ENCODE measurements around the gene ATP5PD.

Gene ATP5PD

GRCh38 chr17:75086496-75087181 lies 39.9 kb upstream of the ATP5PD start:
- Histone ChIP-seq H3K27ac (ENCODE audit: low read depth, low read length) (no peak overlapping the region), H3K27me3 (ENCODE audit: insufficient read depth, low read length, poor library complexity) (no peaks in the 10 kb centered on the region), H2AK5ac (ENCODE audit: low read length) (peak overlapping the region; percentile 94), H3K79me1 (ENCODE audit: low read length) (peaks cover 10% of the 10 kb centered on the region), H3K4me3 (ENCODE audit: low read length) (no peak overlapping the region), H2BK120ac (ENCODE audit: low read depth, low read length) (no peak overlapping the region), H2BK15ac (replicated peaks; ENCODE audit: low read depth) (no peak overlapping the region), H3K4me2 (ENCODE audit: low read length) (no peak overlapping the region), H4K8ac (ENCODE audit: low read depth, low read length) (no peak overlapping the region), H3K36me3 (ENCODE audit: control insufficient read depth, insufficient read depth, low read length) (no peaks in the 10 kb centered on the region), H3K4ac (ENCODE audit: low read depth, low read length) (no peak overlapping the region), H3K4me1 (ENCODE audit: control insufficient read depth, low read depth, low read length) (peaks cover 24% of the 10 kb centered on the region), H3K79me2 (ENCODE audit: control insufficient read depth, insufficient read depth, low read length) (peaks cover 12% of the 10 kb centered on the region), H3K23ac (ENCODE audit: low read length) (no peak overlapping the region), H3K9ac (ENCODE audit: low read length) (no peak overlapping the region), H4K5ac (ENCODE audit: low read length) (no peak overlapping the region), H2BK5ac (ENCODE audit: low read length) (no peak overlapping the region), H3K18ac (ENCODE audit: low read length) (no peak overlapping the region), H3K56ac (ENCODE audit: low read length) (peak overlapping the region; percentile 6)
- WGBS (ENCODE audit: extremely low coverage, insufficient coverage, low lambda C conversion rate): no CpG with 5 or more reads among the region's 15 CpGs
- no peak for DNase-seq

- Histone ChIP-seq H3K79me1 (ENCODE audit: low read length) (no peaks in the 10 kb centered on the region), H3K79me2 (ENCODE audit: control insufficient read depth, insufficient read depth, low read length) (no peaks in the 10 kb centered on the region), H3K9ac (ENCODE audit: low read length) (no peak overlapping the region), H3K4ac (ENCODE audit: low read depth, low read length) (no peak overlapping the region), H4K5ac (ENCODE audit: low read length) (no peak overlapping the region), H3K27ac (ENCODE audit: low read depth, low read length) (no peak overlapping the region), H2BK120ac (ENCODE audit: low read depth, low read length) (no peak overlapping the region), H2AK5ac (ENCODE audit: low read length) (no peak overlapping the region), H3K23ac (ENCODE audit: low read length) (no peak overlapping the region), H3K27me3 (ENCODE audit: insufficient read depth, low read length, poor library complexity) (no peaks in the 10 kb centered on the region), H3K18ac (ENCODE audit: low read length) (no peak overlapping the region), H3K4me1 (ENCODE audit: control insufficient read depth, low read depth, low read length) (peaks cover 13% of the 10 kb centered on the region), H2BK15ac (replicated peaks; ENCODE audit: low read depth) (no peak overlapping the region), H4K8ac (ENCODE audit: low read depth, low read length) (no peak overlapping the region), H2BK5ac (ENCODE audit: low read length) (peak overlapping the region; percentile 23), H3K4me3 (ENCODE audit: low read length) (no peak overlapping the region), H3K56ac (ENCODE audit: low read length) (peak overlapping the region; percentile 59), H3K36me3 (ENCODE audit: control insufficient read depth, insufficient read depth, low read length) (no peaks in the 10 kb centered on the region), H3K4me2 (ENCODE audit: low read length) (no peak overlapping the region)
- peak; percentile 74 for DNase-seq
- no CpG with 5 or more reads among the region's 14 CpGs for WGBS (ENCODE audit: extremely low coverage, insufficient coverage, low lambda C conversion rate)
Observed at GRCh38 chr17:75084039-75084660, 37.4 kb upstream of the ATP5PD start.

- Histone ChIP-seq H3K23ac (ENCODE audit: low read length) (no peak overlapping the region), H3K9ac (ENCODE audit: low read length) (no peak overlapping the region), H3K18ac (ENCODE audit: low read length) (no peak overlapping the region), H3K4me3 (ENCODE audit: low read length) (no peak overlapping the region), H3K79me2 (ENCODE audit: control insufficient read depth, insufficient read depth, low read length) (no peaks in the 10 kb centered on the region), H4K8ac (ENCODE audit: low read depth, low read length) (no peak overlapping the region), H4K5ac (ENCODE audit: low read length) (no peak overlapping the region), H2BK120ac (ENCODE audit: low read depth, low read length) (no peak overlapping the region), H3K56ac (ENCODE audit: low read length) (peak overlapping the region; percentile 12), H2AK5ac (ENCODE audit: low read length) (peak overlapping the region; percentile 72), H2BK5ac (ENCODE audit: low read length) (peak overlapping the region; percentile 31), H3K4me1 (ENCODE audit: control insufficient read depth, low read depth, low read length) (peaks cover 21% of the 10 kb centered on the region), H3K27ac (ENCODE audit: low read depth, low read length) (no peak overlapping the region), H3K27me3 (ENCODE audit: insufficient read depth, low read length, poor library complexity) (no peaks in the 10 kb centered on the region), H3K79me1 (ENCODE audit: low read length) (no peaks in the 10 kb centered on the region), H3K36me3 (ENCODE audit: control insufficient read depth, insufficient read depth, low read length) (no peaks in the 10 kb centered on the region), H3K4ac (ENCODE audit: low read depth, low read length) (no peak overlapping the region), H2BK15ac (replicated peaks; ENCODE audit: low read depth) (no peak overlapping the region), H3K4me2 (ENCODE audit: low read length) (no peak overlapping the region)
- DNase-seq: no peak
- WGBS (ENCODE audit: extremely low coverage, insufficient coverage, low lambda C conversion rate): no CpG with 5 or more reads among the region's 6 CpGs
Observed at GRCh38 chr17:75082683-75083082, 35.9 kb upstream of the ATP5PD start.

GRCh38 chr17:75081611-75082540 lies 35.1 kb upstream of the ATP5PD start:
- H3K56ac ChIP-seq (ENCODE audit: low read length): peak overlapping the region; percentile 12
- H4K5ac ChIP-seq (ENCODE audit: low read length): no peak overlapping the region
- H3K4me1 ChIP-seq (ENCODE audit: control insufficient read depth, low read depth, low read length): peaks cover 20% of the 10 kb centered on the region
- H3K79me1 ChIP-seq (ENCODE audit: low read length): no peaks in the 10 kb centered on the region
- H2BK15ac ChIP-seq (replicated peaks; ENCODE audit: low read depth): no peak overlapping the region
- H3K27ac ChIP-seq (ENCODE audit: low read depth, low read length): no peak overlapping the region
- H3K23ac ChIP-seq (ENCODE audit: low read length): no peak overlapping the region
- no peak overlapping the region for H3K4me2 ChIP-seq (ENCODE audit: low read length)
- H3K9ac ChIP-seq (ENCODE audit: low read length): no peak overlapping the region
- H3K79me2 ChIP-seq (ENCODE audit: control insufficient read depth, insufficient read depth, low read length): no peaks in the 10 kb centered on the region
- H4K8ac ChIP-seq (ENCODE audit: low read depth, low read length): no peak overlapping the region
- H2BK5ac ChIP-seq (ENCODE audit: low read length): no peak overlapping the region
- H3K4ac ChIP-seq (ENCODE audit: low read depth, low read length): no peak overlapping the region
- no peaks in the 10 kb centered on the region for H3K27me3 ChIP-seq (ENCODE audit: insufficient read depth, low read length, poor library complexity)
- H3K36me3 ChIP-seq (ENCODE audit: control insufficient read depth, insufficient read depth, low read length): no peaks in the 10 kb centered on the region
- no peak for DNase-seq
- H2BK120ac ChIP-seq (ENCODE audit: low read depth, low read length): no peak overlapping the region
- H2AK5ac ChIP-seq (ENCODE audit: low read length): peak overlapping the region; percentile 72
- no peak overlapping the region for H3K4me3 ChIP-seq (ENCODE audit: low read length)
- H3K18ac ChIP-seq (ENCODE audit: low read length): no peak overlapping the region
- no CpG with 5 or more reads among the region's 13 CpGs for WGBS (ENCODE audit: extremely low coverage, insufficient coverage, low lambda C conversion rate)

- no peak overlapping the region for H2BK120ac ChIP-seq (ENCODE audit: low read depth, low read length)
- no peak overlapping the region for H3K23ac ChIP-seq (ENCODE audit: low read length)
- no peak overlapping the region for H2BK15ac ChIP-seq (replicated peaks; ENCODE audit: low read depth)
- no peak overlapping the region for H2BK5ac ChIP-seq (ENCODE audit: low read length)
- no peak overlapping the region for H3K18ac ChIP-seq (ENCODE audit: low read length)
- peak overlapping the region; percentile 27 for H3K56ac ChIP-seq (ENCODE audit: low read length)
- H3K9ac ChIP-seq (ENCODE audit: low read length): no peak overlapping the region
- no peak overlapping the region for H4K5ac ChIP-seq (ENCODE audit: low read length)
- no peak for DNase-seq
- H3K4ac ChIP-seq (ENCODE audit: low read depth, low read length): no peak overlapping the region
- no peak overlapping the region for H4K8ac ChIP-seq (ENCODE audit: low read depth, low read length)
- no peak overlapping the region for H2AK5ac ChIP-seq (ENCODE audit: low read length)
- no peak overlapping the region for H3K4me2 ChIP-seq (ENCODE audit: low read length)
- WGBS (ENCODE audit: extremely low coverage, insufficient coverage, low lambda C conversion rate): no CpG with 5 or more reads among the region's 8 CpGs
- peaks cover 13% of the 10 kb centered on the region for H3K4me1 ChIP-seq (ENCODE audit: control insufficient read depth, low read depth, low read length)
- no peak overlapping the region for H3K27ac ChIP-seq (ENCODE audit: low read depth, low read length)
- H3K79me1 ChIP-seq (ENCODE audit: low read length): no peaks in the 10 kb centered on the region
- no peaks in the 10 kb centered on the region for H3K36me3 ChIP-seq (ENCODE audit: control insufficient read depth, insufficient read depth, low read length)
- no peaks in the 10 kb centered on the region for H3K79me2 ChIP-seq (ENCODE audit: control insufficient read depth, insufficient read depth, low read length)
- no peak overlapping the region for H3K4me3 ChIP-seq (ENCODE audit: low read length)
- no peaks in the 10 kb centered on the region for H3K27me3 ChIP-seq (ENCODE audit: insufficient read depth, low read length, poor library complexity)
Observed at GRCh38 chr17:75079023-75079373, 32.2 kb upstream of the ATP5PD start.
